Natural killer cell (primary cell): Measurements from ENCODE around the gene VPS13D. TPM values are rescaled to one million over a fixed set of nuclear protein-coding genes. Genes with fewer than 3 reads are reported as not detected.
"Not testable (repeated sequence)": the region's sequence is repeated elsewhere in the genome, so short reads cannot be mapped to it uniquely, and the experiment has no call there.

Source experiments
- ATAC-seq, 3 donors: fragments of 150-1000 bp in 2 of 3; fragments of 200-7000 bp in 1 of 3; cut with Tn5 transposase; 1 replicate in 1 of 3; 2 replicates in 2 of 3; pipeline ENCODE4 v1.10.0; 2021; ENCODE audit warnings: mild to moderate bottlenecking in 2 of 3, moderate library complexity in 2 of 3
- DNase-seq, 2 donors: peaks; one replicate each; pipeline versions ENCODE4 v3.0.0 to v3.0.0-alpha.2; 2013 to 2021; ENCODE audit warnings: mixed read lengths in 1 of 2
- H3K27ac ChIP-seq: one replicate; pipeline ENCODE4 v1.5.1; 2013; ENCODE audit warnings: mild to moderate bottlenecking, low read length
- H3K27me3 ChIP-seq: one replicate; pipeline ENCODE4 v1.6.1; 2013; ENCODE audit warnings: low read length; ENCODE audit not compliant: control insufficient read depth, insufficient read depth
- H3K36me3 ChIP-seq: one replicate; pipeline ENCODE4 v1.6.1; 2013; ENCODE audit warnings: low read length; ENCODE audit not compliant: control insufficient read depth, insufficient read depth
- H3K4me1 ChIP-seq: one replicate; pipeline ENCODE4 v1.6.1; 2013; ENCODE audit warnings: low read length; ENCODE audit not compliant: control insufficient read depth, insufficient read depth
- H3K4me3 ChIP-seq: one replicate; pipeline ENCODE4 v1.5.1; 2013; ENCODE audit warnings: low read length
- H3K9me3 ChIP-seq: one replicate; pipeline ENCODE4 v1.6.1; 2013; ENCODE audit warnings: low read length; ENCODE audit not compliant: control insufficient read depth, insufficient read depth
- H3K27ac Mint-ChIP-seq, 2 donors: one replicate each; pipeline ENCODE4 v1.8.0; 2022; ENCODE audit warnings: mild to moderate bottlenecking in 2 of 2, mixed read lengths in 2 of 2, moderate library complexity in 1 of 2
- H3K27me3 Mint-ChIP-seq, 2 donors: one replicate each; pipeline ENCODE4 v1.8.0; 2022; ENCODE audit warnings: low read depth in 2 of 2, mixed read lengths in 2 of 2
- H3K36me3 Mint-ChIP-seq: one replicate; pipeline ENCODE4 v1.8.0; 2022; ENCODE audit warnings: mixed read lengths
- H3K4me1 Mint-ChIP-seq, 2 donors: one replicate each; pipeline ENCODE4 v1.8.0; 2022; ENCODE audit warnings: mixed read lengths in 2 of 2
- H3K4me3 Mint-ChIP-seq: one replicate; pipeline ENCODE4 v1.8.0; 2022; ENCODE audit warnings: mild to moderate bottlenecking, moderate library complexity, mixed read lengths
- H3K9me3 Mint-ChIP-seq, 2 donors: one replicate each; pipeline ENCODE4 v1.8.0; 2022; ENCODE audit warnings: mixed read lengths in 2 of 2
- CTCF ChIP-seq: fragments of 200-600 bp; IDR thresholded peaks from one replicate; pipeline ENCODE4 v1.8.0; 2022; ENCODE audit warnings: antibody characterized with exemption
- WGBS: methylation state at CpG from one replicate; pipeline ENCODE4 v1.1.7; 2013; ENCODE audit warnings: missing lambda C conversion rate; ENCODE audit not compliant: insufficient coverage; 5-methylcytosine and 5-hydroxymethylcytosine counted together
- intact Hi-C: fragments of 100-400 bp; cut with micrococcal nuclease; formaldehyde crosslinking; loops from one replicate; pipeline ENCODE4 v1.14.2; 2022
- total RNA-seq, 4 donors: library from RNA; stranded (reverse); fragments of 120-200 nt in 1 of 4; gene quantifications; one replicate each; pipeline versions ENCODE4 v1.2.3 to v1.2.4, GENCODE V29; 2013 to 2022

Gene VPS13D
- total RNA-seq, 3 donors from 2014 or later (not counting 1 experiment from before 2014, with no cell fraction given) = 66.3 to 94.0 (median 81.7) TPM

GRCh38 chr1:12315146-12315545 is 85.3 kb downstream of the VPS13D start:
- ATAC-seq = no peak

GRCh38 chr1:12316331-12316730 is 86.5 kb downstream of the VPS13D start:
- peaks cover 34% of the 10 kb centered on the region for H3K36me3 Mint-ChIP-seq
- no peaks in the 10 kb centered on the region for H3K27me3 Mint-ChIP-seq
- no peak for DNase-seq
- H3K27ac ChIP-seq = no peak overlapping the region
- no peak overlapping the region for H3K4me3 ChIP-seq
- ATAC-seq = no peak
- intact Hi-C loops = no loop called here
- no peak for TF ChIP-seq CTCF
- peaks cover 72% of the 10 kb centered on the region for H3K36me3 ChIP-seq
- H3K9me3 ChIP-seq = no peaks in the 10 kb centered on the region
- H3K27me3 ChIP-seq = no peaks in the 10 kb centered on the region
- H3K4me1 Mint-ChIP-seq = no peaks in the 10 kb centered on the region
- H3K9me3 Mint-ChIP-seq = no peaks in the 10 kb centered on the region
- no CpG with 5 or more reads among the region's 2 CpGs for WGBS
- H3K27ac Mint-ChIP-seq = no peak overlapping the region
- H3K4me3 Mint-ChIP-seq = no peak overlapping the region
- H3K4me1 ChIP-seq = no peaks in the 10 kb centered on the region

More at GRCh38 chr1:12315146-12315545, 85.3 kb downstream of the VPS13D start:
- Mint-ChIP-seq H3K9me3 (no peaks in the 10 kb centered on the region), H3K36me3 (peaks cover 37% of the 10 kb centered on the region), H3K27ac (no peak overlapping the region), H3K27me3 (no peaks in the 10 kb centered on the region), H3K4me1 (no peaks in the 10 kb centered on the region), H3K4me3 (no peak overlapping the region)
- 92% methylated on average over 2 of the region's 2 CpGs for WGBS
- no peaks in the 10 kb centered on the region for H3K9me3 ChIP-seq
- TF ChIP-seq CTCF = no peak
- H3K27me3 ChIP-seq = no peaks in the 10 kb centered on the region
- H3K36me3 ChIP-seq = peaks cover 76% of the 10 kb centered on the region
- H3K4me3 ChIP-seq = no peak overlapping the region
- H3K27ac ChIP-seq = no peak overlapping the region
- intact Hi-C loops = no loop called here
- DNase-seq = no peak
- no peaks in the 10 kb centered on the region for H3K4me1 ChIP-seq

- peaks cover 24% of the 10 kb centered on the region for H3K36me3 Mint-ChIP-seq
- no peaks in the 10 kb centered on the region for H3K4me1 Mint-ChIP-seq
- intact Hi-C loops = no loop called here
- H3K9me3 Mint-ChIP-seq = no peaks in the 10 kb centered on the region
- no peaks in the 10 kb centered on the region for H3K27me3 Mint-ChIP-seq
- no peaks in the 10 kb centered on the region for H3K9me3 ChIP-seq
- H3K27ac Mint-ChIP-seq = no peak overlapping the region
- H3K27me3 ChIP-seq = no peaks in the 10 kb centered on the region
- H3K4me3 Mint-ChIP-seq = no peak overlapping the region
- no peak overlapping the region for H3K4me3 ChIP-seq
- ATAC-seq = no peak
- no peak for TF ChIP-seq CTCF
- DNase-seq = no peak
- no peaks in the 10 kb centered on the region for H3K4me1 ChIP-seq
- no peak overlapping the region for H3K27ac ChIP-seq
- H3K36me3 ChIP-seq = peaks cover 66% of the 10 kb centered on the region
- WGBS = 41% methylated on average over 1 of the region's 2 CpGs
Observed at GRCh38 chr1:12320486-12320885, 90.7 kb downstream of the VPS13D start.

GRCh38 chr1:12324423-12324822 is 94.6 kb downstream of the VPS13D start:
- Histone ChIP-seq H3K4me3 (no peak overlapping the region), H3K27ac (no peak overlapping the region), H3K4me1 (no peaks in the 10 kb centered on the region), H3K36me3 (peaks cover 51% of the 10 kb centered on the region), H3K27me3 (no peaks in the 10 kb centered on the region), H3K9me3 (no peaks in the 10 kb centered on the region)
- peak overlapping the region in 1 of 2 donors; percentile 31 for H3K27ac Mint-ChIP-seq
- DNase-seq (no peak), ATAC-seq (no peak)
- no peaks in the 10 kb centered on the region for H3K9me3 Mint-ChIP-seq
- WGBS = 95% methylated on average over 3 of the region's 3 CpGs
- no peak overlapping the region for H3K4me3 Mint-ChIP-seq
- TF ChIP-seq CTCF = no peak
- no peaks in the 10 kb centered on the region for H3K27me3 Mint-ChIP-seq
- peaks cover 6% of the 10 kb centered on the region for H3K36me3 Mint-ChIP-seq
- intact Hi-C loops = no loop called here
- H3K4me1 Mint-ChIP-seq = no peaks in the 10 kb centered on the region

- ATAC-seq, H3K4me3 Mint-ChIP-seq, H3K4me3 ChIP-seq, H3K4me1 ChIP-seq, H3K27me3 ChIP-seq, intact Hi-C loops, H3K27me3 Mint-ChIP-seq, DNase-seq, H3K4me1 Mint-ChIP-seq, H3K27ac ChIP-seq, H3K36me3 Mint-ChIP-seq, H3K9me3 ChIP-seq, H3K9me3 Mint-ChIP-seq: not testable (repeated sequence)
- 98% methylated on average over 5 of the region's 5 CpGs for WGBS
- H3K36me3 ChIP-seq = peaks cover 50% of the 10 kb centered on the region
- peak overlapping the region in 1 of 2 donors; percentile 31 for H3K27ac Mint-ChIP-seq
Observed at GRCh38 chr1:12324973-12325372, 95.1 kb downstream of the VPS13D start.
